ENCODE results near the gene NDUFB10. TPM values are rescaled to one million over a fixed set of nuclear protein-coding genes. Genes with fewer than 3 reads are reported as not detected.

The NDUFB10 gene
- total and polyA plus RNA-seq, 12 donors, result 375 to 1,046 (median 590) TPM

- ATAC-seq (no peak), DNase-seq (no peak)
- Histone ChIP-seq H3K27ac (no peak overlapping the region), H3K9me3 (no peaks in the 10 kb centered on the region), H3K4me3 (no peak overlapping the region), H3K36me3 (peaks cover 16 to 74% (median 62%) of the 10 kb centered on the region in 9 donors), H3K27me3 (no peaks in the 10 kb centered on the region), H3K4me1 (peaks cover 14 to 40% (median 25%) of the 10 kb centered on the region in 9 donors)
- WGBS, 2 donors, result 95% methylated on average over 53 of the region's 53 CpGs
- intact Hi-C loops (cut with DNase I), result loop anchor here in 2 of 10 donors (5.0 to 10.0 kb wide), 2 partner anchors 141 to 143 kb away; partner anchors contain the start of gene RAB26 (in 1 of the 2)
- TF ChIP-seq CTCF (IDR thresholded peaks at IDR 0.05), result no peak
These were observed 42.4 kb downstream of the NDUFB10 start for GRCh38 chr16:2001456-2002355.

GRCh38 chr16:2002406-2003230, 43.3 kb downstream of the NDUFB10 start:
- no peak for DNase-seq
- no peak for TF ChIP-seq CTCF (IDR thresholded peaks at IDR 0.05)
- no peak overlapping the region for H3K4me3 ChIP-seq
- H3K27ac ChIP-seq, result no peak overlapping the region
- no peaks in the 10 kb centered on the region for H3K27me3 ChIP-seq
- peaks cover 23 to 49% (median 34%) of the 10 kb centered on the region in 9 donors for H3K4me1 ChIP-seq
- intact Hi-C loops (cut with DNase I), result loop anchor here in 2 of 10 donors (5.0 to 10.0 kb wide), 2 partner anchors 140 to 142 kb away; partner anchors contain the start of gene RAB26 (in 1 of the 2)
- ATAC-seq, result no peak
- no peaks in the 10 kb centered on the region for H3K9me3 ChIP-seq
- WGBS, 2 donors, result 93 to 94% methylated on average over 46 to 47 of the region's 47 CpGs
- H3K36me3 ChIP-seq, result peaks cover 16 to 70% (median 54%) of the 10 kb centered on the region in 9 donors

GRCh38 chr16:2003231-2003826, 44.0 kb downstream of the NDUFB10 start:
- peaks cover 30 to 52% (median 41%) of the 10 kb centered on the region in 9 donors for H3K4me1 ChIP-seq
- no peak for ATAC-seq
- H3K36me3 ChIP-seq, result peaks cover 16 to 67% (median 48%) of the 10 kb centered on the region in 9 donors
- no peak for TF ChIP-seq CTCF (IDR thresholded peaks at IDR 0.05)
- WGBS, 2 donors, result 82 to 85% methylated on average over 8 of the region's 8 CpGs
- DNase-seq, result no peak
- intact Hi-C loops (cut with DNase I), result loop anchor here in 2 of 10 donors (5.0 to 10.0 kb wide), 2 partner anchors 139 to 141 kb away; partner anchors contain the start of gene RAB26 (in 1 of the 2)
- H3K9me3 ChIP-seq, result no peaks in the 10 kb centered on the region
- H3K27ac ChIP-seq, result peak overlapping the region in 2 of 10 donors; percentile 36 to 43
- no peaks in the 10 kb centered on the region for H3K27me3 ChIP-seq
- H3K4me3 ChIP-seq, result no peak overlapping the region
